BLaER1 (cell line): ENCODE data around the gene MAST3.
A peak's percentile ranks its signal among the peaks of the same experiment; 100 is the strongest.

Experiments used
- H3K27ac ChIP-seq: shearing (Covaris generic); formaldehyde crosslinking; 2 replicates; pipeline ENCODE4 v1.8.1; 2022
- H3K27me3 ChIP-seq: shearing (Covaris generic); formaldehyde crosslinking; 2 replicates; pipeline ENCODE4 v1.8.1; 2022
- H3K36me3 ChIP-seq: shearing (Covaris generic); formaldehyde crosslinking; 2 replicates; pipeline ENCODE4 v1.8.1; 2022
- H3K4me1 ChIP-seq: shearing (Covaris generic); formaldehyde crosslinking; 2 replicates; pipeline ENCODE4 v1.8.1; 2022
- H3K4me2 ChIP-seq: shearing (Covaris generic); formaldehyde crosslinking; 2 replicates; pipeline ENCODE4 v1.8.1; 2022
- H3K4me3 ChIP-seq: shearing (Covaris generic); formaldehyde crosslinking; 2 replicates; pipeline ENCODE4 v1.8.1; 2022
- H3K9ac ChIP-seq: shearing (Covaris generic); formaldehyde crosslinking; 2 replicates; pipeline ENCODE4 v1.8.1; 2022
- H3K9me3 ChIP-seq: shearing (Covaris generic); formaldehyde crosslinking; 2 replicates; pipeline ENCODE4 v1.8.1; 2022
- H4K20me1 ChIP-seq: shearing (Covaris generic); formaldehyde crosslinking; 2 replicates; pipeline ENCODE4 v1.8.1; 2022
- Cebpa-rat ChIP-seq: shearing (Covaris generic); IDR thresholded peaks from 2 replicates; pipeline ENCODE4 v1.8.1; 2022

The MAST3 gene

GRCh38 chr19:18108897-18109296, 11.3 kb downstream of the MAST3 start:
- H3K36me3 ChIP-seq, result peaks cover 29% of the 10 kb centered on the region
- no peak for TF ChIP-seq Cebpa-rat
- no peaks in the 10 kb centered on the region for H3K27me3 ChIP-seq
- H3K4me3 ChIP-seq, result no peak overlapping the region; the same call in 1 of the 2 replicates
- peak overlapping the region; percentile 99 for H3K4me2 ChIP-seq
- H3K9me3 ChIP-seq, result no peaks in the 10 kb centered on the region
- H3K9ac ChIP-seq, result peak overlapping the region; percentile 79
- H3K4me1 ChIP-seq, result peaks cover 83% of the 10 kb centered on the region
- H4K20me1 ChIP-seq, result peaks cover 35% of the 10 kb centered on the region
- peak overlapping the region; percentile 84 for H3K27ac ChIP-seq

- Histone ChIP-seq H3K36me3 (peaks cover 34% of the 10 kb centered on the region), H3K4me2 (peak overlapping the region; percentile 99), H4K20me1 (peaks cover 35% of the 10 kb centered on the region), H3K4me1 (peaks cover 79% of the 10 kb centered on the region), H3K27ac (peak overlapping the region; percentile 84), H3K4me3 (peak overlapping the region; percentile 74), H3K9me3 (no peaks in the 10 kb centered on the region), H3K27me3 (no peaks in the 10 kb centered on the region), H3K9ac (peak overlapping the region; percentile 79)
- no peak for TF ChIP-seq Cebpa-rat
These were observed 11.8 kb downstream of the MAST3 start for GRCh38 chr19:18109341-18109732.

GRCh38 chr19:18109733-18110608, 12.4 kb downstream of the MAST3 start:
- peaks cover 35% of the 10 kb centered on the region for H4K20me1 ChIP-seq
- H3K4me1 ChIP-seq, result peaks cover 72% of the 10 kb centered on the region
- TF ChIP-seq Cebpa-rat, result no peak
- peak overlapping the region; percentile 99 for H3K4me2 ChIP-seq
- H3K36me3 ChIP-seq, result peaks cover 40% of the 10 kb centered on the region
- H3K4me3 ChIP-seq, result peak overlapping the region; percentile 74
- no peaks in the 10 kb centered on the region for H3K27me3 ChIP-seq
- peak overlapping the region; percentile 79 for H3K9ac ChIP-seq
- H3K9me3 ChIP-seq, result no peaks in the 10 kb centered on the region
- peak overlapping the region; percentile 84 for H3K27ac ChIP-seq

- peaks cover 42% of the 10 kb centered on the region for H4K20me1 ChIP-seq
- H3K36me3 ChIP-seq, result peaks cover 48% of the 10 kb centered on the region
- TF ChIP-seq Cebpa-rat, result no peak
- H3K27ac ChIP-seq, result peak overlapping the region; percentile 84
- H3K9ac ChIP-seq, result peak overlapping the region; percentile 79
- peaks cover 65% of the 10 kb centered on the region for H3K4me1 ChIP-seq
- H3K27me3 ChIP-seq, result no peaks in the 10 kb centered on the region
- H3K4me2 ChIP-seq, result peak overlapping the region; percentile 99
- peak overlapping the region; percentile 74 for H3K4me3 ChIP-seq
- H3K9me3 ChIP-seq, result no peaks in the 10 kb centered on the region
These were observed 13.1 kb downstream of the MAST3 start for GRCh38 chr19:18110609-18111232.

GRCh38 chr19:18112989-18113478, 15.5 kb downstream of the MAST3 start:
- H3K27ac ChIP-seq, result peak overlapping the region; percentile 2; the same call in 1 of the 2 replicates
- no peak for TF ChIP-seq Cebpa-rat
- H3K4me1 ChIP-seq, result peaks cover 51% of the 10 kb centered on the region
- no peaks in the 10 kb centered on the region for H3K9me3 ChIP-seq
- no peaks in the 10 kb centered on the region for H3K27me3 ChIP-seq
- H3K4me3 ChIP-seq, result no peak overlapping the region
- H3K36me3 ChIP-seq, result peaks cover 49% of the 10 kb centered on the region
- H3K9ac ChIP-seq, result no peak overlapping the region
- H4K20me1 ChIP-seq, result peaks cover 53% of the 10 kb centered on the region
- H3K4me2 ChIP-seq, result no peak overlapping the region

GRCh38 chr19:18113827-18114226, 16.2 kb downstream of the MAST3 start:
- no peak overlapping the region for H3K4me2 ChIP-seq
- H3K27ac ChIP-seq, result no peak overlapping the region
- peaks cover 51% of the 10 kb centered on the region for H3K4me1 ChIP-seq
- H3K27me3 ChIP-seq, result no peaks in the 10 kb centered on the region
- no peak for TF ChIP-seq Cebpa-rat
- peaks cover 49% of the 10 kb centered on the region for H3K36me3 ChIP-seq
- no peak overlapping the region for H3K4me3 ChIP-seq
- peaks cover 57% of the 10 kb centered on the region for H4K20me1 ChIP-seq
- no peaks in the 10 kb centered on the region for H3K9me3 ChIP-seq
- no peak overlapping the region for H3K9ac ChIP-seq

- no peaks in the 10 kb centered on the region for H3K9me3 ChIP-seq
- H4K20me1 ChIP-seq, result peaks cover 57% of the 10 kb centered on the region
- peaks cover 49% of the 10 kb centered on the region for H3K36me3 ChIP-seq
- no peak overlapping the region for H3K4me3 ChIP-seq
- no peak overlapping the region for H3K27ac ChIP-seq
- H3K9ac ChIP-seq, result no peak overlapping the region
- H3K4me2 ChIP-seq, result no peak overlapping the region
- no peak for TF ChIP-seq Cebpa-rat
- H3K27me3 ChIP-seq, result no peaks in the 10 kb centered on the region
- H3K4me1 ChIP-seq, result peaks cover 51% of the 10 kb centered on the region
These were observed 16.9 kb downstream of the MAST3 start for GRCh38 chr19:18114483-18114882.

- peak overlapping the region; percentile 72 for H3K4me3 ChIP-seq
- peaks cover 35% of the 10 kb centered on the region for H3K4me1 ChIP-seq
- H3K9ac ChIP-seq, result no peak overlapping the region
- H3K4me2 ChIP-seq, result peak overlapping the region; percentile 82
- H4K20me1 ChIP-seq, result peaks cover 61% of the 10 kb centered on the region
- no peak overlapping the region for H3K27ac ChIP-seq
- H3K9me3 ChIP-seq, result no peaks in the 10 kb centered on the region
- TF ChIP-seq Cebpa-rat, result no peak
- H3K36me3 ChIP-seq, result peaks cover 57% of the 10 kb centered on the region
- H3K27me3 ChIP-seq, result no peaks in the 10 kb centered on the region
These were observed 19.8 kb downstream of the MAST3 start for GRCh38 chr19:18117364-18117691.

- Histone ChIP-seq H3K27me3 (no peaks in the 10 kb centered on the region), H3K9ac (peak overlapping the region; percentile 83), H3K9me3 (no peaks in the 10 kb centered on the region), H3K27ac (peak overlapping the region; percentile 64; the same call in 1 of the 2 replicates), H3K36me3 (peaks cover 59% of the 10 kb centered on the region), H3K4me3 (peak overlapping the region; percentile 72), H3K4me2 (peak overlapping the region; percentile 99), H3K4me1 (peaks cover 36% of the 10 kb centered on the region), H4K20me1 (peaks cover 66% of the 10 kb centered on the region)
- TF ChIP-seq Cebpa-rat, result no peak
These were observed 20.3 kb downstream of the MAST3 start for GRCh38 chr19:18117692-18118378.
